Parathyroid adenoma (tissue), 2 donors: Measurements from ENCODE around the gene PRKAG1.

Experiments
- H2AFZ ChIP-seq: fragments of 300-600 bp; sonication (generic); one replicate; pipeline ENCODE4 v1.7.0; 2017; ENCODE audit warnings: antibody characterized with exemption, mild to moderate bottlenecking
- H3K27ac ChIP-seq: fragments of 300-600 bp; sonication (generic); one replicate; pipeline ENCODE4 v1.7.0; 2017
- H3K27me3 ChIP-seq: fragments of 300-600 bp; sonication (generic); one replicate; pipeline ENCODE4 v1.7.0; 2017; ENCODE audit warnings: low read length; ENCODE audit not compliant: control insufficient read depth, insufficient read depth
- H3K36me3 ChIP-seq: fragments of 300-600 bp; sonication (generic); one replicate; pipeline ENCODE4 v1.7.0; 2017; ENCODE audit warnings: low read length; ENCODE audit not compliant: control insufficient read depth, insufficient read depth
- H3K4me1 ChIP-seq: fragments of 300-600 bp; sonication (generic); one replicate; pipeline ENCODE4 v1.7.0; 2017; ENCODE audit warnings: control low read depth
- H3K4me2 ChIP-seq: fragments of 300-600 bp; sonication (generic); one replicate; pipeline ENCODE4 v1.7.0; 2017; ENCODE audit warnings: low read length
- H3K4me3 ChIP-seq: fragments of 300-600 bp; sonication (generic); one replicate; pipeline ENCODE4 v1.7.0; 2017; ENCODE audit warnings: low read depth, low read length
- H3K79me2 ChIP-seq: fragments of 300-600 bp; sonication (generic); one replicate; pipeline ENCODE4 v1.7.0; 2017; ENCODE audit warnings: control low read depth
- H3K9ac ChIP-seq: fragments of 300-600 bp; sonication (generic); one replicate; pipeline ENCODE4 v1.7.0; 2017; ENCODE audit warnings: mild to moderate bottlenecking
- H3K9me3 ChIP-seq: fragments of 300-600 bp; sonication (generic); one replicate; pipeline ENCODE4 v1.7.0; 2017; ENCODE audit warnings: low read length; ENCODE audit not compliant: control insufficient read depth
- TF ChIP-seq, protein P1 (sequence below): fragments of 300-600 bp; sonication (generic); IDR thresholded peaks from one replicate; pipeline ENCODE4 v1.7.0; 2017; ENCODE audit warnings: antibody characterized with exemption, mild to moderate bottlenecking
- donor health status: primary hyperparathyroidism.

Gene PRKAG1

GRCh38 chr12:48991247-48992050, 27.1 kb downstream of the PRKAG1 start:
- no peak overlapping the region for H3K4me2 ChIP-seq
- H3K36me3 ChIP-seq: no peaks in the 10 kb centered on the region
- TF ChIP-seq, protein P1, sequence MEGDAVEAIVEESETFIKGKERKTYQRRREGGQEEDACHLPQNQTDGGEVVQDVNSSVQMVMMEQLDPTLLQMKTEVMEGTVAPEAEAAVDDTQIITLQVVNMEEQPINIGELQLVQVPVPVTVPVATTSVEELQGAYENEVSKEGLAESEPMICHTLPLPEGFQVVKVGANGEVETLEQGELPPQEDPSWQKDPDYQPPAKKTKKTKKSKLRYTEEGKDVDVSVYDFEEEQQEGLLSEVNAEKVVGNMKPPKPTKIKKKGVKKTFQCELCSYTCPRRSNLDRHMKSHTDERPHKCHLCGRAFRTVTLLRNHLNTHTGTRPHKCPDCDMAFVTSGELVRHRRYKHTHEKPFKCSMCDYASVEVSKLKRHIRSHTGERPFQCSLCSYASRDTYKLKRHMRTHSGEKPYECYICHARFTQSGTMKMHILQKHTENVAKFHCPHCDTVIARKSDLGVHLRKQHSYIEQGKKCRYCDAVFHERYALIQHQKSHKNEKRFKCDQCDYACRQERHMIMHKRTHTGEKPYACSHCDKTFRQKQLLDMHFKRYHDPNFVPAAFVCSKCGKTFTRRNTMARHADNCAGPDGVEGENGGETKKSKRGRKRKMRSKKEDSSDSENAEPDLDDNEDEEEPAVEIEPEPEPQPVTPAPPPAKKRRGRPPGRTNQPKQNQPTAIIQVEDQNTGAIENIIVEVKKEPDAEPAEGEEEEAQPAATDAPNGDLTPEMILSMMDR: no peak
- H3K27me3 ChIP-seq: no peaks in the 10 kb centered on the region
- no peak overlapping the region for H3K27ac ChIP-seq
- H3K79me2 ChIP-seq: no peaks in the 10 kb centered on the region
- no peaks in the 10 kb centered on the region for H3K4me1 ChIP-seq
- H3K9me3 ChIP-seq: no peaks in the 10 kb centered on the region
- H3K9ac ChIP-seq: no peak overlapping the region
- no peak overlapping the region for H3K4me3 ChIP-seq
- H2AFZ ChIP-seq: no peak overlapping the region

GRCh38 chr12:48990552-48990951, 28.0 kb downstream of the PRKAG1 start:
- H3K36me3 ChIP-seq: no peaks in the 10 kb centered on the region
- H3K4me2 ChIP-seq: no peak overlapping the region
- no peaks in the 10 kb centered on the region for H3K9me3 ChIP-seq
- H3K4me1 ChIP-seq: no peaks in the 10 kb centered on the region
- no peaks in the 10 kb centered on the region for H3K79me2 ChIP-seq
- no peaks in the 10 kb centered on the region for H3K27me3 ChIP-seq
- no peak overlapping the region for H3K4me3 ChIP-seq
- no peak overlapping the region for H3K9ac ChIP-seq
- no peak overlapping the region for H3K27ac ChIP-seq
- TF ChIP-seq, protein P1: no peak
- no peak overlapping the region for H2AFZ ChIP-seq

GRCh38 chr12:48988030-48988649, 30.4 kb downstream of the PRKAG1 start:
- Histone ChIP-seq H3K4me1 (no peaks in the 10 kb centered on the region), H3K9me3 (no peaks in the 10 kb centered on the region), H3K27ac (no peak overlapping the region), H3K36me3 (no peaks in the 10 kb centered on the region), H2AFZ (no peak overlapping the region), H3K27me3 (no peaks in the 10 kb centered on the region), H3K79me2 (no peaks in the 10 kb centered on the region), H3K4me3 (no peak overlapping the region), H3K9ac (no peak overlapping the region), H3K4me2 (no peak overlapping the region)
- TF ChIP-seq, protein P1: peak; percentile 78

DNA sequence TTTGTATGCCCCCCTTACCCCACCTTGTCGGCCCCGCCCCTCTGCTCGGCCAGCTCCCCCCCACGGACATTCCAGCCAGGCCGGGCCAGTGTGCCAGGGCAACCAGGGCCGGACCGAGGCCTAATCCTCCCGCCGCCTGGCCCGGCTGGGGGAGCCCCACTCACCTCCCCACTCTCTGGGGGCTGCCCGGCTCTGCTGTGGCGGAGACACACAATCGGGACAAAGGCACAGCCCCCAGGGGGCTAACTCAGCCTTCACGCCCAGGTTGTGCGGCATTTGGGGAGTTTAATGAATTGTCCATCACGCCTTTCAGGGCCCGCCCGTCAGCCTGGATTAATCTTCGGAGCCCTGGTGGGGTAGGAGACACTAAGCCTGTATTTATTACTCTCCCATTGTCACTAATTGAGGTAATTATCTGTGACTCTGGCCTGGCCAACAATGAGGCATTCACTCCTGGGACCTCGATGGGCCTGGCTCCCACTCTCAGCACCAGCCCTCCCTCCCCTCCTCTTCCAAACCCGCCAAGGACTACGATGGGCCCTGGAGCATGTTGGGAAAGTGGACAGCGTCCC, 31.8 kb downstream of the PRKAG1 start:
- Histone ChIP-seq H3K4me1 (no peaks in the 10 kb centered on the region), H3K27me3 (no peaks in the 10 kb centered on the region), H3K9ac (no peak overlapping the region), H3K36me3 (no peaks in the 10 kb centered on the region), H3K79me2 (no peaks in the 10 kb centered on the region), H3K9me3 (no peaks in the 10 kb centered on the region), H3K27ac (no peak overlapping the region), H2AFZ (no peak overlapping the region), H3K4me2 (no peak overlapping the region), H3K4me3 (no peak overlapping the region)
- TF ChIP-seq, protein P1: no peak
